H1 (cell line): ENCODE data around the gene ZNF77. TPM values are rescaled to one million over a fixed set of nuclear protein-coding genes. Genes with fewer than 3 reads are reported as not detected.

Experiments used
- CTCF ChIA-PET: fragments of 300-600 bp; sonication (Branson Sonifier 250); formaldehyde crosslinking; loops from one replicate; lab custom pipeline; 2021; ENCODE audit not compliant: partially characterized antibody; lab: Charles Lee
- POLR2A ChIA-PET: fragments of 300-600 bp; sonication (Branson Sonifier 250); formaldehyde crosslinking; loops from one replicate; lab custom pipeline; 2021; ENCODE audit warnings: inconsistent platforms; ENCODE audit not compliant: partially characterized antibody; lab: Charles Lee
- DNase-seq, 2 experiments: peaks; one replicate each; pipeline versions ENCODE4 v3.0.0 to v3.0.0-alpha.2; 2010 to 2022; ENCODE audit warnings: low spot score in 2 of 2, low read depth in 1 of 2, mixed read lengths in 1 of 2
- FAIRE-seq: peaks from 2 replicates; lab custom pipeline; 2011; peaks lifted over from hg19 to GRCh38; lab: Jason Lieb, UNC
- H2AFZ ChIP-seq: 2 replicates; pipeline ENCODE4 v1.8.1; 2012; ENCODE audit warnings: low read length, inconsistent platforms
- H2AK5ac ChIP-seq: 2 replicates; pipeline ENCODE4 v1.6.1; 2013; ENCODE audit warnings: low read depth, low read length
- H2BK120ac ChIP-seq: replicated peaks from 2 replicates; pipeline ENCODE3; 2013; ENCODE audit warnings: low read depth, low read length, inconsistent platforms
- H2BK12ac ChIP-seq: 2 replicates; pipeline ENCODE4 v1.6.1; 2013; ENCODE audit warnings: low read depth, low read length
- H2BK15ac ChIP-seq: 2 replicates; pipeline ENCODE4 v1.6.1; 2013; ENCODE audit warnings: low read length
- H2BK20ac ChIP-seq: 2 replicates; pipeline ENCODE4 v1.6.1; 2013; ENCODE audit warnings: low read length
- H2BK5ac ChIP-seq: 2 replicates; pipeline ENCODE4 v1.6.1; 2013; ENCODE audit warnings: low read depth, low read length
- H3K14ac ChIP-seq: 2 replicates; pipeline ENCODE4 v1.6.1; 2013; ENCODE audit warnings: inconsistent platforms; ENCODE audit not compliant: insufficient read length
- H3K18ac ChIP-seq: 2 replicates; pipeline ENCODE4 v1.6.1; 2013; ENCODE audit warnings: low read length; ENCODE audit errors: extremely low read depth
- H3K23ac ChIP-seq: 2 replicates; pipeline ENCODE4 v1.6.1; 2013; ENCODE audit warnings: inconsistent platforms; ENCODE audit not compliant: insufficient read length
- H3K23me2 ChIP-seq: 2 replicates; pipeline ENCODE4 v1.6.1; 2013; ENCODE audit warnings: low read depth, low read length
- H3K27ac ChIP-seq: 2 replicates; pipeline ENCODE4 v1.6.1; 2011; ENCODE audit warnings: low read depth, low read length, inconsistent platforms
- H3K27me3 ChIP-seq, 4 experiments: replicated peaks in 1 of 4; 1 replicate in 1 of 4; 2 replicates in 3 of 4; pipeline versions ENCODE4 v1.6.1 to v1.8.1; 2011 to 2013; ENCODE audit warnings: low read length in 3 of 4, mild to moderate bottlenecking in 3 of 4, inconsistent platforms in 2 of 4, mixed read lengths in 2 of 4, moderate library complexity in 1 of 4; ENCODE audit not compliant: control insufficient read depth in 3 of 4, insufficient read depth in 3 of 4; ENCODE audit errors: extremely low read depth in 1 of 4
- H3K36me3 ChIP-seq, 4 experiments: 2 replicates each; pipeline versions ENCODE4 v1.6.1 to v1.8.1; 2011 to 2013; ENCODE audit warnings: mild to moderate bottlenecking in 4 of 4, low read length in 3 of 4, moderate library complexity in 2 of 4, control low read depth in 1 of 4, inconsistent platforms in 1 of 4; ENCODE audit not compliant: insufficient read depth in 4 of 4, control insufficient read depth in 2 of 4
- H3K4ac ChIP-seq: replicated peaks from 2 replicates; pipeline ENCODE3; 2013; ENCODE audit warnings: low read length, low read depth, mixed read lengths, inconsistent platforms; ENCODE audit not compliant: insufficient read length
- H3K4me1 ChIP-seq, 4 experiments: replicated peaks in 1 of 4; 1 replicate in 1 of 4; 2 replicates in 3 of 4; pipeline versions ENCODE4 v1.6.1 to v1.8.1; 2011 to 2013; ENCODE audit warnings: low read length in 3 of 4, inconsistent platforms in 2 of 4, mixed read lengths in 1 of 4; ENCODE audit not compliant: insufficient read depth in 4 of 4, control insufficient read depth in 3 of 4
- H3K4me2 ChIP-seq, 2 experiments: 2 replicates each; pipeline versions ENCODE4 v1.6.1 to v1.8.1; 2011 to 2013; ENCODE audit warnings: low read depth in 2 of 2, low read length in 2 of 2, control low read depth in 1 of 2, inconsistent platforms in 1 of 2, mild to moderate bottlenecking in 1 of 2; ENCODE audit not compliant: insufficient read depth in 1 of 2
- H3K4me3 ChIP-seq, 4 experiments: fragments of 200-600, 300-600 bp in 1 of 4; sonication (generic), shearing (Covaris generic), sonication (Bioruptor Twin) in 1 of 4; 2 replicates each; pipeline versions ENCODE4 v1.5.1 to v1.8.1; 2011 to 2016; ENCODE audit warnings: low read length in 4 of 4, low read depth in 3 of 4, control low read depth in 2 of 4, inconsistent platforms in 2 of 4, mild to moderate bottlenecking in 2 of 4, mixed read lengths in 1 of 4, moderate library complexity in 1 of 4; ENCODE audit not compliant: insufficient read depth in 2 of 4; ENCODE audit errors: extremely low read depth in 1 of 4
- H3K56ac ChIP-seq: replicated peaks from 2 replicates; pipeline ENCODE3; 2013; ENCODE audit warnings: low read depth, mild to moderate bottlenecking, mixed read lengths, low read length, inconsistent platforms; ENCODE audit not compliant: insufficient read length
- H3K79me1 ChIP-seq: 2 replicates; pipeline ENCODE4 v1.6.1; 2013; ENCODE audit warnings: low read depth, low read length, control low read depth
- H3K79me2 ChIP-seq, 2 experiments: 2 replicates each; pipeline versions ENCODE4 v1.6.1 to v1.8.1; 2012 to 2013; ENCODE audit warnings: low read length in 2 of 2, mild to moderate bottlenecking in 2 of 2, inconsistent platforms in 1 of 2; ENCODE audit not compliant: insufficient read depth in 2 of 2, control insufficient read depth in 1 of 2
- H3K9ac ChIP-seq, 4 experiments: replicated peaks in 1 of 4; 1 replicate in 1 of 4; 2 replicates in 3 of 4; pipeline versions ENCODE4 v1.6.1 to v1.8.1; 2011 to 2013; ENCODE audit warnings: low read depth in 3 of 4, low read length in 3 of 4, control low read depth in 2 of 4, mild to moderate bottlenecking in 2 of 4, moderate library complexity in 2 of 4, inconsistent platforms in 1 of 4; ENCODE audit errors: extremely low read depth in 1 of 4
- H3K9me3 ChIP-seq, 2 experiments: 2 replicates each; pipeline versions ENCODE4 v1.6.1 to v1.8.1; 2012 to 2013; ENCODE audit warnings: mild to moderate bottlenecking in 2 of 2, moderate library complexity in 2 of 2, control low read depth in 1 of 2, inconsistent platforms in 1 of 2, low read depth in 1 of 2, low read length in 1 of 2, mixed read lengths in 1 of 2; ENCODE audit not compliant: insufficient read depth in 2 of 2
- H4K20me1 ChIP-seq, 2 experiments: replicated peaks in 1 of 2; 2 replicates each; pipeline versions ENCODE3 to v1.8.1; 2011 to 2013; ENCODE audit warnings: inconsistent platforms in 2 of 2, low read length in 2 of 2, mild to moderate bottlenecking in 1 of 2; ENCODE audit not compliant: insufficient read depth in 2 of 2, control insufficient read depth in 1 of 2
- H4K5ac ChIP-seq: 2 replicates; pipeline ENCODE4 v1.6.1; 2013; ENCODE audit warnings: low read length, low read depth, mixed read lengths, inconsistent platforms; ENCODE audit not compliant: insufficient read length
- H4K8ac ChIP-seq: 2 replicates; pipeline ENCODE4 v1.8.0; 2013; ENCODE audit warnings: mild to moderate bottlenecking, moderate library complexity, low read length, inconsistent platforms; ENCODE audit not compliant: insufficient read depth; ENCODE audit errors: extremely low read depth
- H4K91ac ChIP-seq: replicated peaks from 2 replicates; pipeline ENCODE3; 2013; ENCODE audit warnings: low read length, mixed read lengths, inconsistent platforms; ENCODE audit not compliant: insufficient read length
- ASH2L ChIP-seq: fragments of 200-600, 300-600 bp; sonication (generic); IDR thresholded peaks from one replicate; pipeline ENCODE4 v1.7.1; 2017; ENCODE audit warnings: low read length
- CBX8 ChIP-seq: fragments of 300-800, 300-1000 bp; sonication (generic); IDR thresholded peaks from 2 replicates; pipeline ENCODE4 v1.7.1; 2016; ENCODE audit warnings: low read depth, low read length, borderline replicate concordance
- EZH2 ChIP-seq: fragments of 200-600 bp; sonication (generic); IDR thresholded peaks from 2 replicates; pipeline ENCODE4 v1.7.1; 2012; ENCODE audit warnings: low read depth, mild to moderate bottlenecking, moderate library complexity, low read length, inconsistent platforms; ENCODE audit not compliant: severe bottlenecking
- GABPA ChIP-seq: IDR thresholded peaks from 2 replicates; pipeline ENCODE4 v1.6.1; 2011; ENCODE audit warnings: mild to moderate bottlenecking, low read length, moderate library complexity, borderline replicate concordance; ENCODE audit not compliant: insufficient read depth
- HDAC2 ChIP-seq, 2 experiments: fragments of 300-600 bp in 1 of 2; sonication (generic) in 1 of 2; IDR thresholded peaks; 2 replicates each; pipeline ENCODE4 v1.6.1; 2011 to 2012; ENCODE audit warnings: low read depth in 2 of 2, low read length in 2 of 2, mild to moderate bottlenecking in 2 of 2, moderate library complexity in 2 of 2, borderline replicate concordance in 1 of 2, inconsistent platforms in 1 of 2
- HDAC6 ChIP-seq: IDR thresholded peaks from one replicate; pipeline ENCODE4 v1.7.1; 2012; ENCODE audit warnings: low read depth, mild to moderate bottlenecking, inconsistent platforms, low read length, moderate library complexity
- MAX ChIP-seq: IDR thresholded peaks from 2 replicates; pipeline ENCODE4 v1.6.1; 2012; ENCODE audit warnings: inconsistent platforms
- POLR2AphosphoS5 ChIP-seq: IDR thresholded peaks from 2 replicates; pipeline ENCODE4 v1.6.1; 2011; ENCODE audit warnings: low read depth, low read length
- SIX5 ChIP-seq: IDR thresholded peaks from 2 replicates; pipeline ENCODE4 v1.6.1; 2011; ENCODE audit warnings: mild to moderate bottlenecking, low read depth, low read length
- SUZ12 ChIP-seq: fragments of 200-600 bp; sonication (generic); IDR thresholded peaks from 2 replicates; pipeline ENCODE4 v1.6.1; 2012; ENCODE audit warnings: mild to moderate bottlenecking, inconsistent platforms, low read length, moderate library complexity, mixed read lengths
- TAF1 ChIP-seq: IDR thresholded peaks from 2 replicates; pipeline ENCODE4 v1.6.1; 2011; ENCODE audit warnings: mild to moderate bottlenecking, low read depth, low read length
- USF2 ChIP-seq: IDR thresholded peaks from 2 replicates; pipeline ENCODE4 v1.6.1; 2011; ENCODE audit warnings: low read length, improper control_type of control experiment
- WGBS, 2 experiments: shearing (Covaris generic) in 1 of 2; methylation state at CpG; one replicate each; pipeline versions ENCODE4 v1.1.6 to v1.1.7; 2013 to 2015; ENCODE audit warnings: low lambda C conversion rate in 2 of 2, mixed read lengths in 2 of 2, inconsistent platforms in 1 of 2, low coverage in 1 of 2, missing lambda C conversion rate in 1 of 2; ENCODE audit not compliant: insufficient replicate concordance in 2 of 2, insufficient coverage in 1 of 2, insufficient read length in 1 of 2; ENCODE audit errors: extremely low coverage in 1 of 2, missing lambda C conversion rate in 1 of 2; 5-methylcytosine and 5-hydroxymethylcytosine counted together
- polyA plus RNA-seq, 7 experiments: library from polyadenylated mRNA; depleted of rRNA in 3 of 7; stranded (reverse) in 5 of 7; unstranded in 2 of 7; fragments of >200 nt in 5 of 7; fragments of 200-250 nt in 2 of 7; gene quantifications; 1 replicate in 5 of 7; 2 replicates in 1 of 7; 4 replicates in 1 of 7; pipeline versions ENCODE4 v1.2.1 to v1.2.3, GENCODE V29; 2011 to 2013; ENCODE audit warnings: missing spikeins in 2 of 7, mixed read lengths in 2 of 7
- total RNA-seq: library from RNA; stranded (reverse); fragmentation: NEBNext Ultra II Directional; extraction: Animal tissue kit (Norgen Biotek cat#: 25700); gene quantifications from 2 replicates; pipeline ENCODE4 v1.2.1, GENCODE V29; 2021

Gene ZNF77
- total and polyA plus RNA-seq, 2 of the 8 experiments (the other 6 are each of a cell fraction or from before 2014, with no cell fraction given) = 2.9 to 4.7 TPM

- Histone ChIP-seq H2BK20ac (no peak overlapping the region), H4K8ac (no peak overlapping the region), H3K79me2 (no peaks in the 10 kb centered on the region), H3K4me3 (no peak overlapping the region), H2AFZ (no peak overlapping the region), H3K18ac (no peak overlapping the region), H2BK15ac (no peak overlapping the region), H3K23ac (no peak overlapping the region), H3K4me1 (no peaks in the 10 kb centered on the region), H3K4me2 (no peak overlapping the region), H3K14ac (no peak overlapping the region), H3K9me3 (peaks cover 11 to 37% of the 10 kb centered on the region in 2 experiments; a peak in 3 of 4 replicates), H3K23me2 (no peaks in the 10 kb centered on the region), H3K4ac (no peak overlapping the region), H3K27ac (no peak overlapping the region), H2BK5ac (no peak overlapping the region), H3K36me3 (no peaks in the 10 kb centered on the region), H2AK5ac (no peak overlapping the region), H3K9ac (no peak overlapping the region), H3K79me1 (no peaks in the 10 kb centered on the region), H2BK12ac (no peak overlapping the region), H4K20me1 (no peaks in the 10 kb centered on the region), H4K91ac (no peak overlapping the region), H2BK120ac (no peak overlapping the region), H3K27me3 (no peaks in the 10 kb centered on the region), H4K5ac (no peak overlapping the region), H3K56ac (no peak overlapping the region)
- no peak for FAIRE-seq
- CTCF ChIA-PET = interaction anchor here (0.6 to 2.8 kb wide), 2 partner anchors 236 to 754 kb away, joined by 4 to 12 read pairs; no protein-coding TSS in a partner anchor
- POLR2A ChIA-PET = no interaction called here
- no peak for DNase-seq
- 84% methylated on average over 17 of the region's 17 CpGs; no CpG with 5 or more reads in 1 of the 2 experiments for WGBS, 2 experiments
- no peak for TF ChIP-seq HDAC2 (IDR thresholded peaks at IDR 0.05; ENCODE audit: borderline replicate concordance in 1 of 2, low read depth in 2 of 2, low read length in 2 of 2)
- TF ChIP-seq SIX5 = no peak
- TF ChIP-seq TAF1 = no peak
- no peak for TF ChIP-seq CBX8
- TF ChIP-seq SUZ12 = no peak
- TF ChIP-seq HDAC6 = no peak
- TF ChIP-seq ASH2L = no peak
- no peak for TF ChIP-seq GABPA
- TF ChIP-seq EZH2 = no peak
- TF ChIP-seq MAX = no peak
- no peak for TF ChIP-seq POLR2AphosphoS5
- no peak for TF ChIP-seq USF2
These were observed 59.0 kb downstream of the ZNF77 start for GRCh38 chr19:2885736-2886135.
